Measurements from ENCODE around the gene MOV10L1.

MOV10L1 gene

GRCh38 chr22:50199829-50200460 is 110.1 kb downstream of the MOV10L1 start:
- H3K23ac ChIP-seq (ENCODE audit: low read length), result no peak overlapping the region
- WGBS (ENCODE audit: extremely low coverage, insufficient coverage, low lambda C conversion rate), result no CpG with 5 or more reads among the region's 34 CpGs

DNA sequence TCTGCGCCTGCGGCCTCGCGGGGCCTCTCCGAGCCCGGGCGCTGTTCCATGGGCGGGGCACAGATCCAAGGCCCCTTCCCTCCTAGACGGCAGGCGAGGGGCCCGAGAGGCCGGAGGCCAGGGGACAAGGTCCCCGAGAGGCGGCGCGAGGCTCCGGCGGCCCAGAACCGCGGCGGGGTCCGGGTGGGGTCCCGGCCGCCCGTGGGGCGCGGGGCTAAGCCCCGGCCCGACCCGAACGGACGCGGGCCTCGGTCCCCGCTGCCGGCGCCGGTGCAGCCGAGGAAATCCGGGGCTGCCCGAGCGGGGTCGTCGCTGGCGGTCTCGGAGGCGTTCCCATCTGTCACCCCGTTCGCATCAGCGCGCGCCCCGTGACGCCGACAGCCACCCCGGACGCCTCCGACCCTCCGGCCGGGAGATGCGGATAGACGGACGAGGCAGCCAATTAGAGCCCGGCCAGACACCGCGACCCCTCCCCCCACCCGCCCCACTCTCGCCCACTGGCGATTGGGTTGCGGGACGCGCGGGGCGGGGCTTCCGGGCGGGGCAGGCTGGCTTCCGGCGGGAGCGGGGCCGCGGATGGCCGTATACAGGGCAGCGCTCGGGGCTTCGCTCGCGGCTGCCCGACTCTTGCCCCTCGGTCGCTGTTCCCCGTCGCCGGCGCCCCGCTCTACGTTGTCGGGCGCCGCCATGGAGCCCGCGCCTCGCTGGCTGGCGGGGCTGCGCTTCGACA is 110.8 kb downstream of the MOV10L1 start, which contains the start of gene SELENOO:
Gene SELENOO, plus strand, starts transcription at position 551 of the 730 bp plus-strand sequence. Its CDS starts 26 bp downstream, at position 577.
- Histone ChIP-seq H3K18ac (ENCODE audit: low read length) (peak within 1 kb of the TSS; percentile 65), H3K4me3 (ENCODE audit: low read length) (peak within 1 kb of the TSS; percentile 78), H3K27ac (ENCODE audit: low read depth, low read length) (no peak within 1 kb of the TSS), H2AK5ac (ENCODE audit: low read length) (no peak within 1 kb of the TSS), H3K4ac (ENCODE audit: low read depth, low read length) (peak within 1 kb of the TSS; percentile 39), H4K8ac (ENCODE audit: low read depth, low read length) (peak within 1 kb of the TSS; percentile 89), H3K27me3 (ENCODE audit: insufficient read depth, low read length, poor library complexity) (no peaks in the 10 kb centered on the region), H3K9ac (ENCODE audit: low read length) (peak within 1 kb of the TSS; percentile 83), H4K5ac (ENCODE audit: low read length) (no peak within 1 kb of the TSS), H2BK15ac (replicated peaks; ENCODE audit: low read depth) (no peak within 1 kb of the TSS), H3K36me3 (ENCODE audit: control insufficient read depth, insufficient read depth, low read length) (peaks cover 2% of the 10 kb centered on the region), H3K23ac (ENCODE audit: low read length) (peak within 1 kb of the TSS; percentile 15), H2BK120ac (ENCODE audit: low read depth, low read length) (no peak within 1 kb of the TSS), H3K4me2 (ENCODE audit: low read length) (peak within 1 kb of the TSS; percentile 84), H3K79me2 (ENCODE audit: control insufficient read depth, insufficient read depth, low read length) (peaks cover 7% of the 10 kb centered on the region), H3K4me1 (ENCODE audit: control insufficient read depth, low read depth, low read length) (peaks cover 3% of the 10 kb centered on the region), H3K79me1 (ENCODE audit: low read length) (peaks cover 12% of the 10 kb centered on the region), H2BK5ac (ENCODE audit: low read length) (no peak within 1 kb of the TSS), H3K56ac (ENCODE audit: low read length) (peak within 1 kb of the TSS; percentile 92)
- peak; percentile 86 for DNase-seq
- WGBS (ENCODE audit: extremely low coverage, insufficient coverage, low lambda C conversion rate), result no CpG with 5 or more reads among the region's 105 CpGs

More at GRCh38 chr22:50199829-50200460, 110.1 kb downstream of the MOV10L1 start:
- Histone ChIP-seq H3K79me1 (ENCODE audit: low read length) (peaks cover 12% of the 10 kb centered on the region), H4K8ac (ENCODE audit: low read depth, low read length) (peak overlapping the region; percentile 89), H3K36me3 (ENCODE audit: control insufficient read depth, insufficient read depth, low read length) (peaks cover 2% of the 10 kb centered on the region), H3K4ac (ENCODE audit: low read depth, low read length) (peak overlapping the region; percentile 39), H4K5ac (ENCODE audit: low read length) (no peak overlapping the region), H3K9ac (ENCODE audit: low read length) (peak overlapping the region; percentile 83), H3K4me1 (ENCODE audit: control insufficient read depth, low read depth, low read length) (peaks cover 3% of the 10 kb centered on the region), H3K56ac (ENCODE audit: low read length) (peak overlapping the region; percentile 89), H3K4me3 (ENCODE audit: low read length) (peak overlapping the region; percentile 53), H2BK15ac (replicated peaks; ENCODE audit: low read depth) (no peak overlapping the region), H2AK5ac (ENCODE audit: low read length) (no peak overlapping the region), H3K27ac (ENCODE audit: low read depth, low read length) (no peak overlapping the region), H3K4me2 (ENCODE audit: low read length) (peak overlapping the region; percentile 67), H3K27me3 (ENCODE audit: insufficient read depth, low read length, poor library complexity) (no peaks in the 10 kb centered on the region), H3K79me2 (ENCODE audit: control insufficient read depth, insufficient read depth, low read length) (peaks cover 7% of the 10 kb centered on the region), H2BK5ac (ENCODE audit: low read length) (no peak overlapping the region), H3K18ac (ENCODE audit: low read length) (peak overlapping the region; percentile 65), H2BK120ac (ENCODE audit: low read depth, low read length) (no peak overlapping the region)
- DNase-seq, result peak; percentile 77

DNA sequence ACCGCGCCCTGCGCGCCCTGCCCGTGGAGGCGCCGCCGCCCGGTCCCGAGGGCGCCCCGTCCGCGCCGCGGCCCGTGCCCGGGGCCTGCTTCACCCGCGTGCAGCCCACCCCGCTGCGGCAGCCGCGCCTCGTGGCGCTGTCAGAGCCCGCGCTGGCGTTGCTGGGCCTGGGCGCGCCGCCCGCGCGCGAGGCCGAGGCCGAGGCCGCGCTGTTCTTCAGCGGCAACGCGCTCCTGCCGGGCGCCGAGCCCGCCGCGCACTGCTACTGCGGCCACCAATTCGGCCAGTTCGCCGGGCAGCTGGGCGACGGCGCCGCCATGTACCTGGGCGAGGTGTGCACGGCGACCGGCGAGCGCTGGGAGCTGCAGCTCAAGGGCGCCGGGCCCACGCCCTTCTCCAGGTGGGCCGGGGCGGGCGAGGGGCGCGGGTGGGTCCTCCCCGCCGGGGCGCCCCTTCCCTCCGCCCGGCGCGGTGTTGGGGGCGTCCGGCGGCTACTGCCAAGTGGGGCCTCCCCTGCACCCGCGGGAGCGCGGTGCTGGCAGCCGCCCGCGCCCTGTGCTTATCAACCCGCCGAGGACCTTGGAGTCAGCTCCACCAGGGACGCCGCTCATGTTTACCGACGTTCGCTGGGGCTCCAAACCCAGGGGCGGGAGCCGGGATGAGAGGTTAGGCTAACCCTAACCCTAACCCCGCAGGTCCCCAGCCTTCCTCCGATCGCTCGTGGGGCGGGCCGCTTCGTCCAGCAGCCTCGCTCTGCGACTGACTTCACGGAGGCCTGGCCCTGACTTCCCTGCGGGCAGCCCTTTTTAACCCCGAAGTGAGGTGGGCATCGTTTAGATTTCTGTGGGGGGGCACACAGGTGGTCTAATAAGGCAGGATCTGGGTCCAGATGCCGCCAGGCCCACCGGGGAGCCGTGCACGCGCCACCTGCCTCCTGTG is 111.7 kb downstream of the MOV10L1 start:
- Histone ChIP-seq H4K8ac (ENCODE audit: low read depth, low read length) (no peak overlapping the region), H3K23ac (ENCODE audit: low read length) (peak overlapping the region; percentile 15), H3K79me2 (ENCODE audit: control insufficient read depth, insufficient read depth, low read length) (peaks cover 7% of the 10 kb centered on the region), H4K5ac (ENCODE audit: low read length) (no peak overlapping the region), H2BK15ac (replicated peaks; ENCODE audit: low read depth) (no peak overlapping the region), H3K79me1 (ENCODE audit: low read length) (peaks cover 12% of the 10 kb centered on the region), H3K9ac (ENCODE audit: low read length) (peak overlapping the region; percentile 81), H2AK5ac (ENCODE audit: low read length) (no peak overlapping the region), H3K36me3 (ENCODE audit: control insufficient read depth, insufficient read depth, low read length) (peaks cover 2% of the 10 kb centered on the region), H3K4me3 (ENCODE audit: low read length) (peak overlapping the region; percentile 78), H2BK5ac (ENCODE audit: low read length) (no peak overlapping the region), H3K18ac (ENCODE audit: low read length) (peak overlapping the region; percentile 57), H3K56ac (ENCODE audit: low read length) (peak overlapping the region; percentile 92), H2BK120ac (ENCODE audit: low read depth, low read length) (no peak overlapping the region), H3K4ac (ENCODE audit: low read depth, low read length) (peak overlapping the region; percentile 37), H3K27me3 (ENCODE audit: insufficient read depth, low read length, poor library complexity) (no peaks in the 10 kb centered on the region), H3K4me2 (ENCODE audit: low read length) (peak overlapping the region; percentile 84), H3K4me1 (ENCODE audit: control insufficient read depth, low read depth, low read length) (peaks cover 3% of the 10 kb centered on the region), H3K27ac (ENCODE audit: low read depth, low read length) (no peak overlapping the region)
- WGBS (ENCODE audit: extremely low coverage, insufficient coverage, low lambda C conversion rate), result no CpG with 5 or more reads among the region's 115 CpGs
- no peak for DNase-seq

GRCh38 chr22:50202130-50202666 is 112.4 kb downstream of the MOV10L1 start:
- Histone ChIP-seq H2BK5ac (ENCODE audit: low read length) (no peak overlapping the region), H3K23ac (ENCODE audit: low read length) (no peak overlapping the region), H4K5ac (ENCODE audit: low read length) (no peak overlapping the region), H3K27ac (ENCODE audit: low read depth, low read length) (no peak overlapping the region), H3K79me1 (ENCODE audit: low read length) (peaks cover 12% of the 10 kb centered on the region), H3K9ac (ENCODE audit: low read length) (peak overlapping the region; percentile 81), H2BK15ac (replicated peaks; ENCODE audit: low read depth) (no peak overlapping the region), H3K79me2 (ENCODE audit: control insufficient read depth, insufficient read depth, low read length) (peaks cover 7% of the 10 kb centered on the region), H4K8ac (ENCODE audit: low read depth, low read length) (no peak overlapping the region), H3K4me3 (ENCODE audit: low read length) (no peak overlapping the region), H3K4me1 (ENCODE audit: control insufficient read depth, low read depth, low read length) (peaks cover 3% of the 10 kb centered on the region), H2BK120ac (ENCODE audit: low read depth, low read length) (no peak overlapping the region), H3K18ac (ENCODE audit: low read length) (no peak overlapping the region), H3K4ac (ENCODE audit: low read depth, low read length) (no peak overlapping the region), H3K4me2 (ENCODE audit: low read length) (peak overlapping the region; percentile 84), H3K27me3 (ENCODE audit: insufficient read depth, low read length, poor library complexity) (no peaks in the 10 kb centered on the region), H3K56ac (ENCODE audit: low read length) (peak overlapping the region; percentile 92), H2AK5ac (ENCODE audit: low read length) (no peak overlapping the region), H3K36me3 (ENCODE audit: control insufficient read depth, insufficient read depth, low read length) (peaks cover 2% of the 10 kb centered on the region)
- DNase-seq, result no peak
- no CpG with 5 or more reads among the region's 13 CpGs for WGBS (ENCODE audit: extremely low coverage, insufficient coverage, low lambda C conversion rate)

DNA sequence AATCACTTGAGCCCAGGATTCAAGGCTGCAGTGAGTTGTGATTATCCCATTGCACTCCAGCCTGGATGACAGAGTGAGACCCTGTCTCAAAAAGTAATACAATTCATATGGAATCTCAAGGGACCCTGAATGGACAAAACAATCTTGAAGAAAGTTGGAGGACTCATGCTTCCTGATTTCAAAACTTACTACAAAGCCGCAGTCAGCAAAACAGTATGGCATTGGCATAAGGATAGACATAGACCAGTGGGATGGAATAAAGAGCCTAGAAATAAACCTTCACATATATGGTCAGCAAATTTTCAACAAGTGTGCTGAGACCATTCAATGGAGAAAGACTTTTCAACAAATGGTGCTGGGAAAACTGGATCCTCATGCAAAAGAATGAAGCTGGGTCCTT is 113.5 kb downstream of the MOV10L1 start:
- no peak overlapping the region for H3K9ac ChIP-seq (ENCODE audit: low read length)
- peaks cover 12% of the 10 kb centered on the region for H3K79me1 ChIP-seq (ENCODE audit: low read length)
- H4K8ac ChIP-seq (ENCODE audit: low read depth, low read length), result no peak overlapping the region
- no CpG with 5 or more reads among the region's 1 CpG for WGBS (ENCODE audit: extremely low coverage, insufficient coverage, low lambda C conversion rate)
- H3K4me1 ChIP-seq (ENCODE audit: control insufficient read depth, low read depth, low read length), result peaks cover 3% of the 10 kb centered on the region
- H4K5ac ChIP-seq (ENCODE audit: low read length), result no peak overlapping the region
- H2AK5ac ChIP-seq (ENCODE audit: low read length), result no peak overlapping the region
- DNase-seq, result no peak
- H3K4me2 ChIP-seq (ENCODE audit: low read length), result no peak overlapping the region
- no peak overlapping the region for H3K23ac ChIP-seq (ENCODE audit: low read length)
- no peak overlapping the region for H3K4ac ChIP-seq (ENCODE audit: low read depth, low read length)
- H3K27me3 ChIP-seq (ENCODE audit: insufficient read depth, low read length, poor library complexity), result no peaks in the 10 kb centered on the region
- H3K36me3 ChIP-seq (ENCODE audit: control insufficient read depth, insufficient read depth, low read length), result no peaks in the 10 kb centered on the region
- no peak overlapping the region for H3K4me3 ChIP-seq (ENCODE audit: low read length)
- no peak overlapping the region for H3K56ac ChIP-seq (ENCODE audit: low read length)
- no peak overlapping the region for H3K18ac ChIP-seq (ENCODE audit: low read length)
- H2BK120ac ChIP-seq (ENCODE audit: low read depth, low read length), result no peak overlapping the region
- peaks cover 7% of the 10 kb centered on the region for H3K79me2 ChIP-seq (ENCODE audit: control insufficient read depth, insufficient read depth, low read length)
- H2BK15ac ChIP-seq (replicated peaks; ENCODE audit: low read depth), result no peak overlapping the region
- H2BK5ac ChIP-seq (ENCODE audit: low read length), result no peak overlapping the region
- no peak overlapping the region for H3K27ac ChIP-seq (ENCODE audit: low read depth, low read length)

Measured in mesendoderm (in vitro differentiated cells).